AG09319 (cell line): ENCODE results near the gene COL9A2.

Experiments used
- DNase-seq: peaks from one replicate; pipeline ENCODE4 v3.0.0-alpha.2; 2010; ENCODE audit warnings: low read depth; ENCODE audit errors: extremely low read depth
- CTCF ChIP-seq: IDR thresholded peaks from 2 replicates; pipeline ENCODE4 v1.5.1; 2011; ENCODE audit warnings: low read depth, mild to moderate bottlenecking, inconsistent platforms, low read length, moderate library complexity

The COL9A2 gene

GRCh38 chr1:40301541-40302299 is 15.4 kb downstream of the COL9A2 start:
- no peak for DNase-seq
- TF ChIP-seq CTCF = no peak

- no peak for DNase-seq
- TF ChIP-seq CTCF = no peak
Observed at GRCh38 chr1:40301066-40301465, 16.0 kb downstream of the COL9A2 start.

GRCh38 chr1:40300651-40301050 is 16.4 kb downstream of the COL9A2 start:
- DNase-seq = no peak
- TF ChIP-seq CTCF = no peak

- TF ChIP-seq CTCF = no peak
- DNase-seq = no peak
Observed at GRCh38 chr1:40300249-40300567, 16.9 kb downstream of the COL9A2 start.

GRCh38 chr1:40299366-40300248 is 17.5 kb downstream of the COL9A2 start:
- no peak for DNase-seq
- no peak for TF ChIP-seq CTCF

GRCh38 chr1:40291293-40291692 is 25.8 kb downstream of the COL9A2 start:
- TF ChIP-seq CTCF = no peak
- DNase-seq = no peak

- no peak for TF ChIP-seq CTCF
Observed at GRCh38 chr1:40281853-40282252, 35.2 kb downstream of the COL9A2 start.

More at GRCh38 chr1:40281853-40282252, 35.2 kb downstream of the COL9A2 start:
- no peak for DNase-seq
